Transverse colon (tissue), 4 donors: ENCODE measurements around the gene ZBTB40. TPM values are rescaled to one million over a fixed set of nuclear protein-coding genes. Genes with fewer than 3 reads are reported as not detected.

ENCODE experiments used
- DNase-seq: peaks from one replicate; pipeline ENCODE4 v3.0.0-alpha.2; 2019
- H3K27ac ChIP-seq, 4 donors: fragments of 200-600 bp; sonication (generic); 2 replicates each; pipeline ENCODE4 v1.5.1; 2016 to 2018; ENCODE audit warnings: inconsistent platforms in 4 of 4
- H3K27me3 ChIP-seq: fragments of 200-600 bp; sonication (generic); 2 replicates; pipeline ENCODE4 v1.5.1; 2017; ENCODE audit warnings: inconsistent platforms
- H3K36me3 ChIP-seq, 4 donors: fragments of 200-600 bp; sonication (generic); 2 replicates each; pipeline ENCODE4 v1.5.1; 2017 to 2019; ENCODE audit warnings: inconsistent platforms in 4 of 4
- H3K4me1 ChIP-seq, 4 donors: fragments of 200-600 bp; sonication (generic); 2 replicates each; pipeline ENCODE4 v1.5.1; 2017 to 2020; ENCODE audit warnings: inconsistent platforms in 4 of 4
- H3K4me3 ChIP-seq, 4 donors: fragments of 200-600 bp; sonication (generic); 1 replicate in 1 of 4; 2 replicates in 3 of 4; pipeline versions ENCODE4 v1.5.1 to v1.6.1; 2017 to 2019; ENCODE audit warnings: inconsistent platforms in 4 of 4
- H3K9me3 ChIP-seq, 2 donors: fragments of 200-600 bp; sonication (generic); 2 replicates each; pipeline ENCODE4 v1.5.1; 2017 to 2019; ENCODE audit warnings: inconsistent platforms in 2 of 2
- EP300 ChIP-seq: sonication (generic); formaldehyde crosslinking; IDR thresholded peaks from one replicate; pipeline ENCODE4 v1.6.1; 2017; ENCODE audit warnings: antibody characterized with exemption, low read depth
- POLR2A ChIP-seq: fragments of 450-650 bp; IDR thresholded peaks from one replicate; pipeline ENCODE4 v1.6.1; 2016; ENCODE audit warnings: antibody characterized with exemption, mild to moderate bottlenecking, moderate library complexity
- POLR2AphosphoS5 ChIP-seq, 3 donors: sonication (generic); formaldehyde crosslinking; IDR thresholded peaks; one replicate each; pipeline ENCODE4 v1.6.1; 2016; ENCODE audit warnings: antibody characterized with exemption in 3 of 3
- WGBS, 2 donors: methylation state at CpG; one replicate each; pipeline ENCODE4 v1.1.5; 2018; ENCODE audit warnings: low coverage in 1 of 2; 5-methylcytosine and 5-hydroxymethylcytosine counted together
- in situ Hi-C, 4 donors: fragments of 200-750 bp; cut with MboI; loops; one replicate each; pipeline versions ENCODE4 v1.15.0 to v1.15.1; 2017; ENCODE audit warnings: low sequenced_read_pairs in 3 of 4, low pct_ligation_motif_present in 1 of 4, low pct_unique_long_range_greater_than_20kb in 1 of 4
- intact Hi-C: fragments of 100-400 bp; cut with DNase I; formaldehyde crosslinking; loops from one replicate; pipeline ENCODE4 v1.15.1; 2023; ENCODE audit warnings: low total_unique reads
- total RNA-seq, 4 donors: library from RNA; depleted of rRNA; stranded (reverse); fragments of >200 nt; gene quantifications; one replicate each; pipeline ENCODE4 v1.1.0, GENCODE V29; 2016
- TF ChIP-seq, protein P1 (sequence below), 5 experiments: fragments of 200-600 bp in 3 of 5; fragments of 450-650 bp in 2 of 5; sonication (generic) in 3 of 5; IDR thresholded peaks; 1 replicate in 2 of 5; 2 replicates in 3 of 5; pipeline ENCODE4 v1.5.1; 2016 to 2017; ENCODE audit warnings: antibody characterized with exemption in 5 of 5, inconsistent platforms in 3 of 5, mild to moderate bottlenecking in 2 of 5, moderate library complexity in 1 of 5

ZBTB40 gene
- total RNA-seq, 4 donors from 2014 or later: 17.7 to 30.3 (median 21.1) TPM

DNA sequence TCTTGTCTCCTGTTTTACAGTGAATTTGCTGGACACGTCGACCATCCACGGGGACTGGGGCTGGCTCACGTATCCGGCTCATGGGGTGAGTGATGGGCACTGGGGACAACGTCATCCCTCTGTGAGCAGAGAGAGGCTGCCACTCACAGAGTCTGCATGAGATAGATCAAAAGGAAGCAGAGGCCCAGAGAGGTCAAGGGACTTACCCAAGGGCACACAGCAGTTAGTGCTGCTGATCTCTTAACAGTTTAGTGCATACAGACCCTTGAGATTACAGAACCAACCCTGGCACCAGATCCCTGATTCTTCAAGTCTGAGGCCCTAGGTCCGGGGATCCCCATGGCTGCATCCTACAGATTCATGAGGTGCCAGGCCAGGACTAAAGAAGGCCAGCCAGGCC, 117.6 kb downstream of the ZBTB40 start:
- no peak for TF ChIP-seq EP300
- TF ChIP-seq POLR2AphosphoS5 (IDR thresholded peaks at IDR 0.05): no peak
- TF ChIP-seq, protein P1, sequence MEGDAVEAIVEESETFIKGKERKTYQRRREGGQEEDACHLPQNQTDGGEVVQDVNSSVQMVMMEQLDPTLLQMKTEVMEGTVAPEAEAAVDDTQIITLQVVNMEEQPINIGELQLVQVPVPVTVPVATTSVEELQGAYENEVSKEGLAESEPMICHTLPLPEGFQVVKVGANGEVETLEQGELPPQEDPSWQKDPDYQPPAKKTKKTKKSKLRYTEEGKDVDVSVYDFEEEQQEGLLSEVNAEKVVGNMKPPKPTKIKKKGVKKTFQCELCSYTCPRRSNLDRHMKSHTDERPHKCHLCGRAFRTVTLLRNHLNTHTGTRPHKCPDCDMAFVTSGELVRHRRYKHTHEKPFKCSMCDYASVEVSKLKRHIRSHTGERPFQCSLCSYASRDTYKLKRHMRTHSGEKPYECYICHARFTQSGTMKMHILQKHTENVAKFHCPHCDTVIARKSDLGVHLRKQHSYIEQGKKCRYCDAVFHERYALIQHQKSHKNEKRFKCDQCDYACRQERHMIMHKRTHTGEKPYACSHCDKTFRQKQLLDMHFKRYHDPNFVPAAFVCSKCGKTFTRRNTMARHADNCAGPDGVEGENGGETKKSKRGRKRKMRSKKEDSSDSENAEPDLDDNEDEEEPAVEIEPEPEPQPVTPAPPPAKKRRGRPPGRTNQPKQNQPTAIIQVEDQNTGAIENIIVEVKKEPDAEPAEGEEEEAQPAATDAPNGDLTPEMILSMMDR (IDR thresholded peaks at IDR 0.05): no peak
- no peak for TF ChIP-seq POLR2A
- Histone ChIP-seq H3K9me3 (no peaks in the 10 kb centered on the region), H3K4me3 (no peak overlapping the region), H3K4me1 (no peaks in the 10 kb centered on the region), H3K27ac (no peak overlapping the region), H3K27me3 (peaks cover 64% of the 10 kb centered on the region), H3K36me3 (no peaks in the 10 kb centered on the region)
- WGBS, 2 donors: 84% methylated on average over 7 of the region's 7 CpGs; no CpG with 5 or more reads in 1 of the 2 donors
- intact Hi-C loops (no loop called here), in situ Hi-C loops (no loop called here)
- no peak for DNase-seq

DNA sequence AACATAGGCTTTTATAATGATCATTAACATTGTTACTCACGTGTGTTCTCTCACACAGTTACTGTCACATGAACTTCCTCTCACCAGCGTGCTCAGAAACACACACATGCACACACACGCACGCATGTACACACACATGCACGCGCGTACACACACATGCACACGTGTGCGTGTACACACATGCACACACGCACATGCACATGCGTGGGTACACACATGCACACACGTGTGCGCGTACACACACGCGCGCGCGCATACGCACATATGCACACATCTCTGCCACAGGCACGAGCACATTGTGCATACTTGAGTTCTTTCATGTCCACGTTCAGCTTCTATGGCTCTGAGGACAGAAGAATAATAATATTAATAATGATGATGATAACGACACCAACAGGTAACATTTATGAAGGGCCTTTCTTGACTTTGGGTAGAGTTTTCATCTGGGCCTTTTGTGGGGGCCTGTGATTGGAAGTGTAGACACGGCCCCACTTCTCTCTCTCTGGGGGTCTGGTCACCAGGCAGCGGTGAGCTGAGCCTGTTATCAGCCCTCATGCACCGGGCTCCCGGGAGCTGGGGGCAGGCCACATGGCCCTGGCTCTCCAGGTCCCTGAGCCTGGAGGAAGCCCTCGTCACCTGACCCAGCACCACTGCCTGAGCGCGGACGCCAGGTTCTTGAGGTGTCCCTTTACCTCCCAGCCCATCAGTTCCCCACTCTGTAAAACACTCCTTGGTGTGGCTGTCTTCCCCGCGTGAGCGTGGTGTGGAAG, 118.7 kb downstream of the ZBTB40 start:
- Histone ChIP-seq H3K27me3 (peaks cover 54% of the 10 kb centered on the region), H3K36me3 (no peaks in the 10 kb centered on the region), H3K9me3 (no peaks in the 10 kb centered on the region), H3K4me1 (no peaks in the 10 kb centered on the region), H3K27ac (no peak overlapping the region), H3K4me3 (no peak overlapping the region)
- DNase-seq: no peak
- no peak for TF ChIP-seq POLR2A
- no peak for TF ChIP-seq EP300
- TF ChIP-seq, protein P1 (IDR thresholded peaks at IDR 0.05): no peak
- TF ChIP-seq POLR2AphosphoS5 (IDR thresholded peaks at IDR 0.05): no peak
- in situ Hi-C loops: no loop called here
- intact Hi-C loops: no loop called here
- 88 to 89% methylated on average over 18 to 33 of the region's 34 CpGs for WGBS, 2 donors

DNA sequence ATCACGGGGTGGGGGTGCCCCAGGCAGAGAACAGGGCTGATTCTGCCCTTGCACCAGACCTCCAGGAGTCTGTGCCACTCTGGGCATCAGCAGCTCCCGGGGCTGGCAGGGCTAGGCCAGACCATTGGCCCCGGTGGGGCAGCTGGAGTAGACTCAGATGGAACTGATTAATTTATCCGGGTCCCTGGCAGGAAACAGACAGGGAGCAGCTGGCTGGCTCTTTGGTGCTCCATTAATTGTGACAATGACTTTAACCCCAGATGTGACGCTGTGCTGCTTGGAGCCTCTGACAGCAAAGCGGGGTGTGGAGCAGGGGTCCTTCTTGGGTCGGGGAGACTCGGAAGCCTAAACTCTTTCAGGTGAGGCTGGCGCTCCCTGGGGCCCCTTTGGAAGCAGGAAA, 121.2 kb downstream of the ZBTB40 start:
- Histone ChIP-seq H3K9me3 (no peaks in the 10 kb centered on the region), H3K27me3 (peaks cover 31% of the 10 kb centered on the region), H3K27ac (no peak overlapping the region), H3K36me3 (no peaks in the 10 kb centered on the region), H3K4me3 (no peak overlapping the region), H3K4me1 (no peaks in the 10 kb centered on the region)
- in situ Hi-C loops (no loop called here), intact Hi-C loops (no loop called here)
- DNase-seq: no peak
- WGBS, 2 donors: 47 to 48% methylated on average over 3 to 8 of the region's 9 CpGs
- TF ChIP-seq, protein P1 (IDR thresholded peaks at IDR 0.05): no peak
- no peak for TF ChIP-seq POLR2AphosphoS5 (IDR thresholded peaks at IDR 0.05)
- no peak for TF ChIP-seq EP300
- TF ChIP-seq POLR2A: no peak

DNA sequence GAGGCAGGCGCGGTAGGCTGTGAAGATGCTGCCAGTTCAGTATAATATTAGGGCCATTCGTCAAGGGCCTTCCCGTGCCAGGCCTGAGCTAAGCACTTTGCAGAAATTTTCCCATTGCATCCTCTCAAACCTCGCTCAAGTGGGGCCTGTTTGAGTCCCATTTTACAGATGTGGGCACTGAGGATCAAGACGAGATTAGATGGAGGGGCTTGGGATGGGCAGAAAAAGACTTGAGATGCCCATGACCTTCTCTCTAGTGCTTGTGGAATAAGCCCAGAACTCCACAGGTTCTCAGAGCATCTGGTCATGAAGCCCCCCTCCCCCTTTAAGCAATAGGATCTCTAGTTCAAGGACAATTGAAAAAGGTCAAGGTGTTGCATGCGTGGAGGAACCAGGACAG, 121.6 kb downstream of the ZBTB40 start:
- Histone ChIP-seq H3K9me3 (no peaks in the 10 kb centered on the region), H3K27ac (no peak overlapping the region), H3K27me3 (peaks cover 28% of the 10 kb centered on the region), H3K4me1 (no peaks in the 10 kb centered on the region), H3K36me3 (no peaks in the 10 kb centered on the region), H3K4me3 (no peak overlapping the region)
- in situ Hi-C loops (no loop called here), intact Hi-C loops (no loop called here)
- WGBS, 2 donors: 63% methylated on average over 7 of the region's 7 CpGs; no CpG with 5 or more reads in 1 of the 2 donors
- DNase-seq: no peak
- TF ChIP-seq POLR2AphosphoS5 (IDR thresholded peaks at IDR 0.05): no peak
- TF ChIP-seq EP300: no peak
- no peak for TF ChIP-seq POLR2A
- TF ChIP-seq, protein P1 (IDR thresholded peaks at IDR 0.05): no peak
